A549 (cell line): ENCODE data around the gene ESR2. TPM values are rescaled to one million over a fixed set of nuclear protein-coding genes. Genes with fewer than 3 reads are reported as not detected.

Experiments used
- ATAC-seq, 2 experiments: fragments of 200-7000 bp in 1 of 2; fragments of >200 bp in 1 of 2; cut with Nextera tagmentation in 1 of 2; cut with Tn5 transposase in 1 of 2; 3 replicates each; pipeline versions ENCODE4 v1.8.0 to v1.9.1; 2018 to 2020; ENCODE audit warnings: mild to moderate bottlenecking in 1 of 2, moderate library complexity in 1 of 2
- CTCF ChIA-PET: fragments of 300-600 bp; sonication (Branson Sonifier 250); formaldehyde crosslinking; extraction: SDS; loops from one replicate; lab custom pipeline; 2021; ENCODE audit warnings: antibody characterized with exemption, inconsistent platforms; lab: Yijun Ruan, JAX
- POLR2A ChIA-PET: fragments of 350-600 bp; formaldehyde crosslinking; extraction: SDS; loops from one replicate; lab custom pipeline; 2021; ENCODE audit warnings: antibody characterized with exemption, inconsistent platforms; lab: Yijun Ruan, JAX
- DNase-seq, 2 experiments: peaks; one replicate each; pipeline versions ENCODE4 v3.0.0 to v3.0.0-alpha.2; 2011 to 2016; ENCODE audit warnings: low read depth in 1 of 2, low spot score in 1 of 2
- FAIRE-seq: peaks from 2 replicates; lab custom pipeline; 2011; peaks lifted over from hg19 to GRCh38; lab: Jason Lieb, UNC
- H3K27ac ChIP-seq, 2 experiments: fragments of >200 bp; sonication (Bioruptor Twin); formaldehyde crosslinking; 3 replicates each; pipeline ENCODE4 v1.5.1; 2016 to 2017
- H3K4me1 ChIP-seq: fragments of >200 bp; sonication (Bioruptor Twin); formaldehyde crosslinking; 3 replicates; pipeline ENCODE4 v1.6.1; 2016
- H3K4me2 ChIP-seq: fragments of >200 bp; sonication (Bioruptor Twin); formaldehyde crosslinking; 3 replicates; pipeline ENCODE4 v1.6.1; 2016
- H3K4me3 ChIP-seq: fragments of >200 bp; sonication (Bioruptor Twin); formaldehyde crosslinking; 3 replicates; pipeline ENCODE4 v1.5.1; 2016
- H3K9me3 ChIP-seq: fragments of >200 bp; sonication (Bioruptor Twin); formaldehyde crosslinking; 3 replicates; pipeline ENCODE4 v1.6.1; 2016
- ATOH8 ChIP-seq: fragments of 250-450 bp; sonication (Bioruptor Pico); IDR thresholded peaks from 2 replicates; pipeline ENCODE4 v1.5.0; 2020; ENCODE audit warnings: low read depth, mild to moderate bottlenecking, moderate library complexity
- CHD2 ChIP-seq: fragments of 150-350 bp; IDR thresholded peaks from 2 replicates; pipeline ENCODE4 v1.6.1; 2014; ENCODE audit warnings: low read length; ENCODE audit not compliant: partially characterized antibody
- CHD4 ChIP-seq: fragments of 200-600 bp; sonication (generic); IDR thresholded peaks from 2 replicates; pipeline ENCODE4 v1.6.1; 2016; ENCODE audit warnings: antibody characterized with exemption, mild to moderate bottlenecking, borderline replicate concordance
- CTCF ChIP-seq: fragments of >200 bp; sonication (Bioruptor Twin); formaldehyde crosslinking; IDR thresholded peaks from 3 replicates; pipeline ENCODE4 v1.5.1; 2016
- EHF ChIP-seq: fragments of 250-450 bp; sonication (Bioruptor Pico); IDR thresholded peaks from 2 replicates; pipeline ENCODE4 v1.5.0; 2020; ENCODE audit warnings: mild to moderate bottlenecking
- EP300 ChIP-seq, 2 experiments: fragments of >200 bp; sonication (Bioruptor Twin); formaldehyde crosslinking; IDR thresholded peaks; 2 replicates in 1 of 2; 3 replicates in 1 of 2; pipeline ENCODE4 v1.6.1; 2016 to 2017
- FOSB ChIP-seq: fragments of 250-450 bp; sonication (Bioruptor Pico); IDR thresholded peaks from 2 replicates; pipeline ENCODE4 v1.5.0; 2020; ENCODE audit warnings: mild to moderate bottlenecking, moderate library complexity
- FOSL2 ChIP-seq, 2 experiments: fragments of 450-650 bp in 1 of 2; fragments of >200 bp in 1 of 2; sonication (Bioruptor Twin) in 1 of 2; formaldehyde crosslinking; IDR thresholded peaks; 2 replicates each; pipeline versions ENCODE4 v1.5.0 to v1.6.1; 2016 to 2020; ENCODE audit warnings: mild to moderate bottlenecking in 1 of 2, moderate library complexity in 1 of 2
- HDAC2 ChIP-seq: fragments of 200-600 bp; sonication (generic); IDR thresholded peaks from 2 replicates; pipeline ENCODE4 v1.6.1; 2016
- HMGXB4 ChIP-seq: fragments of 250-450 bp; sonication (Bioruptor Pico); IDR thresholded peaks from 2 replicates; pipeline ENCODE4 v1.5.0; 2021; ENCODE audit warnings: mild to moderate bottlenecking, moderate library complexity, borderline replicate concordance
- HOXA7 ChIP-seq: fragments of 250-450 bp; sonication (Bioruptor Pico); IDR thresholded peaks from 2 replicates; pipeline ENCODE4 v1.5.0; 2020; ENCODE audit warnings: mild to moderate bottlenecking, moderate library complexity
- HOXB13 ChIP-seq: fragments of 250-450 bp; sonication (Bioruptor Pico); IDR thresholded peaks from 2 replicates; pipeline ENCODE4 v1.5.0; 2020; ENCODE audit warnings: low read depth, mild to moderate bottlenecking, moderate library complexity
- JUN ChIP-seq, 2 experiments: fragments of >200 bp; sonication (Bioruptor Twin); formaldehyde crosslinking; IDR thresholded peaks; 2 replicates in 1 of 2; 3 replicates in 1 of 2; pipeline ENCODE4 v1.6.1; 2016 to 2017
- KDM1A ChIP-seq: fragments of 200-600 bp; sonication (generic); IDR thresholded peaks from 2 replicates; pipeline ENCODE4 v1.6.1; 2016; ENCODE audit warnings: low read depth, mild to moderate bottlenecking
- MYC ChIP-seq: IDR thresholded peaks from 2 replicates; pipeline ENCODE4 v1.6.1; 2012; ENCODE audit warnings: mild to moderate bottlenecking, inconsistent platforms, low read length, improper control_type of control experiment, borderline replicate concordance
- NFE2L2 ChIP-seq: fragments of 150-350 bp; conservative IDR thresholded peaks from 2 replicates; pipeline ENCODE4 v1.6.1; 2014; ENCODE audit warnings: low read length
- PHF8 ChIP-seq: fragments of 200-600 bp; sonication (generic); IDR thresholded peaks from 2 replicates; pipeline ENCODE4 v1.6.1; 2016; ENCODE audit warnings: low read depth, mild to moderate bottlenecking, antibody characterized with exemption, moderate library complexity, borderline replicate concordance
- POLR2A ChIP-seq: IDR thresholded peaks from 2 replicates; pipeline ENCODE4 v1.6.1; 2012; ENCODE audit warnings: mild to moderate bottlenecking, low read length
- RARB ChIP-seq: fragments of 250-450 bp; sonication (Bioruptor Pico); IDR thresholded peaks from 2 replicates; pipeline ENCODE4 v1.8.0; 2021; ENCODE audit warnings: mild to moderate bottlenecking, moderate library complexity
- RNF2 ChIP-seq: fragments of 200-600 bp; sonication (generic); IDR thresholded peaks from 2 replicates; pipeline ENCODE4 v1.6.1; 2016; ENCODE audit warnings: low read depth, mild to moderate bottlenecking, antibody characterized with exemption, moderate library complexity, borderline replicate concordance
- TP53 ChIP-seq: fragments of 250-450 bp; sonication (Bioruptor Pico); IDR thresholded peaks from 2 replicates; pipeline ENCODE4 v1.5.0; 2021; ENCODE audit warnings: mild to moderate bottlenecking, moderate library complexity
- ZC3H11A ChIP-seq: fragments of 450-650 bp; IDR thresholded peaks from 2 replicates; pipeline ENCODE4 v1.6.1; 2014; ENCODE audit warnings: antibody characterized with exemption, mild to moderate bottlenecking
- ZSCAN20 ChIP-seq: fragments of 250-450 bp; sonication (Bioruptor Pico); IDR thresholded peaks from 2 replicates; pipeline ENCODE4 v1.8.0; 2022; ENCODE audit warnings: mild to moderate bottlenecking, moderate library complexity
- WGBS: methylation state at CpG from one replicate; pipeline ENCODE4 v1.1.6; 2017; ENCODE audit errors: missing lambda C conversion rate; 5-methylcytosine and 5-hydroxymethylcytosine counted together
- polyA plus RNA-seq, 4 experiments: library from polyadenylated mRNA; depleted of rRNA in 3 of 4; stranded (reverse); fragments of >200 nt; fragmentation: RNase III in 1 of 4; extraction: RNeasy Plus Mini Kit Qiagen cat#74134 plus additional on column Dnase treatment in 1 of 4; gene quantifications; 2 replicates in 3 of 4; 3 replicates in 1 of 4; pipeline ENCODE4 v1.2.3, GENCODE V29; 2011 to 2017
- TF ChIP-seq, protein P1 (sequence below): IDR thresholded peaks from 2 replicates; pipeline ENCODE4 v1.6.1; 2012
- TF ChIP-seq, protein P2 (sequence below): fragments of 150-350 bp; IDR thresholded peaks from 2 replicates; pipeline ENCODE4 v1.6.1; 2014; ENCODE audit warnings: low read depth, mild to moderate bottlenecking, low read length
- TF ChIP-seq, protein P3 (sequence below): fragments of >200 bp; sonication (Bioruptor Twin); formaldehyde crosslinking; IDR thresholded peaks from 3 replicates; pipeline ENCODE4 v1.6.1; 2016

ESR2 gene
- polyA plus RNA-seq, 2 of the 4 experiments (the other 2 are of a cell fraction) = 0.05 to 0.06 TPM

DNA sequence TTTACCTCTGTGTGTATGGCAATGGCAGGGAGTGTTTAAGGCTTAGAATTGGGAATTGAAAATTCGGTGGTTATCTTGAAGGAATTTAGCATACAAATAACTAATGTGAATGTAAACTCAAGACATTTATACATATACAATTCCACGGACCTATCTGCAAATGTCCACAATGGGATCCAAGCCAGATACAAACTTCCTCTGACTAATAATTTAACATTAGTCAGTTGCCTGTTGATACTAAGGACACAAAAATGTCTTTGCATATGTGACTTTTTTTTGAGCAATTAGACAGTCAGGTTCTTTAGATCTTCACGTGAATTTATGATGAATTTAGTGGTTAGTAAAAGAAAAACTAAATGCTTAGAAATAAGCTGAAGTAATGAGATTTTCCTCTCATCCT, 40.5 kb downstream of the ESR2 start (continued):
- TF ChIP-seq HMGXB4 (CRISPR knock-in tag) = no peak
- no peak for TF ChIP-seq ZC3H11A
- no peak for TF ChIP-seq PHF8
- TF ChIP-seq HDAC2 = no peak
- TF ChIP-seq, protein P1, sequence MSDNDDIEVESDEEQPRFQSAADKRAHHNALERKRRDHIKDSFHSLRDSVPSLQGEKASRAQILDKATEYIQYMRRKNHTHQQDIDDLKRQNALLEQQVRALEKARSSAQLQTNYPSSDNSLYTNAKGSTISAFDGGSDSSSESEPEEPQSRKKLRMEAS = no peak
- TF ChIP-seq CHD2 = no peak
- TF ChIP-seq JUN (IDR thresholded peaks at IDR 0.05) = no peak
- no peak for TF ChIP-seq HOXB13 (CRISPR knock-in tag)
- TF ChIP-seq ZSCAN20 (CRISPR knock-in tag) = no peak

GRCh38 chr14:64249363-64249762, 44.8 kb downstream of the ESR2 start:
- H3K4me1 ChIP-seq = peaks cover 3% of the 10 kb centered on the region; the same call in 1 of the 3 replicates
- H3K27ac ChIP-seq = no peak overlapping the region
- ATAC-seq (no peak), DNase-seq (no peak), FAIRE-seq (no peak)
- CTCF ChIA-PET = interaction anchor here (0.6 to 0.9 kb wide), 2 partner anchors 10 to 113 kb away, joined by 3 read pairs; no protein-coding TSS in a partner anchor
- H3K9me3 ChIP-seq = no peaks in the 10 kb centered on the region
- no peak overlapping the region for H3K4me2 ChIP-seq
- no peak overlapping the region for H3K4me3 ChIP-seq
- 69% methylated on average over 7 of the region's 7 CpGs for WGBS
- POLR2A ChIA-PET = no interaction called here
- no peak for TF ChIP-seq KDM1A
- TF ChIP-seq POLR2A = no peak
- TF ChIP-seq ATOH8 = no peak
- TF ChIP-seq NFE2L2 = no peak
- no peak for TF ChIP-seq RARB
- no peak for TF ChIP-seq TP53 (CRISPR knock-in tag)
- no peak for TF ChIP-seq EHF
- TF ChIP-seq EP300 (IDR thresholded peaks at IDR 0.05) = no peak
- TF ChIP-seq CHD4 = no peak
- TF ChIP-seq, protein P2, sequence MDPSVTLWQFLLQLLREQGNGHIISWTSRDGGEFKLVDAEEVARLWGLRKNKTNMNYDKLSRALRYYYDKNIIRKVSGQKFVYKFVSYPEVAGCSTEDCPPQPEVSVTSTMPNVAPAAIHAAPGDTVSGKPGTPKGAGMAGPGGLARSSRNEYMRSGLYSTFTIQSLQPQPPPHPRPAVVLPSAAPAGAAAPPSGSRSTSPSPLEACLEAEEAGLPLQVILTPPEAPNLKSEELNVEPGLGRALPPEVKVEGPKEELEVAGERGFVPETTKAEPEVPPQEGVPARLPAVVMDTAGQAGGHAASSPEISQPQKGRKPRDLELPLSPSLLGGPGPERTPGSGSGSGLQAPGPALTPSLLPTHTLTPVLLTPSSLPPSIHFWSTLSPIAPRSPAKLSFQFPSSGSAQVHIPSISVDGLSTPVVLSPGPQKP = no peak
- TF ChIP-seq JUN (IDR thresholded peaks at IDR 0.05) = no peak
- no peak for TF ChIP-seq PHF8

- ChIA-PET CTCF (interaction anchor here (0.9 kb wide), 1 partner anchor 9 kb away, joined by 3 read pairs; no protein-coding TSS in a partner anchor), POLR2A (no interaction called here)
- Histone ChIP-seq H3K4me1 (no peaks in the 10 kb centered on the region; the same call in 2 of the 3 replicates), H3K27ac (no peak overlapping the region), H3K4me3 (no peak overlapping the region), H3K4me2 (no peak overlapping the region), H3K9me3 (no peaks in the 10 kb centered on the region)
- DNase-seq (no peak), FAIRE-seq (no peak), ATAC-seq (no peak)
- TF ChIP-seq, protein P1 = no peak
- no peak for TF ChIP-seq RNF2
- TF ChIP-seq MYC = no peak
- no peak for TF ChIP-seq HOXA7
- no peak for TF ChIP-seq ATOH8
- TF ChIP-seq CTCF = no peak
- TF ChIP-seq PHF8 = no peak
- no peak for TF ChIP-seq FOSB (CRISPR knock-in tag)
- no peak for TF ChIP-seq FOSL2 (IDR thresholded peaks at IDR 0.05)
- no peak for TF ChIP-seq FOSL2 (CRISPR knock-in tag; IDR thresholded peaks at IDR 0.05)
- TF ChIP-seq, protein P3, sequence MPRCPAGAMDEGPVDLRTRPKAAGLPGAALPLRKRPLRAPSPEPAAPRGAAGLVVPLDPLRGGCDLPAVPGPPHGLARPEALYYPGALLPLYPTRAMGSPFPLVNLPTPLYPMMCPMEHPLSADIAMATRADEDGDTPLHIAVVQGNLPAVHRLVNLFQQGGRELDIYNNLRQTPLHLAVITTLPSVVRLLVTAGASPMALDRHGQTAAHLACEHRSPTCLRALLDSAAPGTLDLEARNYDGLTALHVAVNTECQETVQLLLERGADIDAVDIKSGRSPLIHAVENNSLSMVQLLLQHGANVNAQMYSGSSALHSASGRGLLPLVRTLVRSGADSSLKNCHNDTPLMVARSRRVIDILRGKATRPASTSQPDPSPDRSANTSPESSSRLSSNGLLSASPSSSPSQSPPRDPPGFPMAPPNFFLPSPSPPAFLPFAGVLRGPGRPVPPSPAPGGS = no peak
- WGBS = 53% methylated on average over 4 of the region's 4 CpGs
These were observed 45.5 kb downstream of the ESR2 start for GRCh38 chr14:64248689-64249088.
